ENCODE data around the gene ARMC6.

DNA sequence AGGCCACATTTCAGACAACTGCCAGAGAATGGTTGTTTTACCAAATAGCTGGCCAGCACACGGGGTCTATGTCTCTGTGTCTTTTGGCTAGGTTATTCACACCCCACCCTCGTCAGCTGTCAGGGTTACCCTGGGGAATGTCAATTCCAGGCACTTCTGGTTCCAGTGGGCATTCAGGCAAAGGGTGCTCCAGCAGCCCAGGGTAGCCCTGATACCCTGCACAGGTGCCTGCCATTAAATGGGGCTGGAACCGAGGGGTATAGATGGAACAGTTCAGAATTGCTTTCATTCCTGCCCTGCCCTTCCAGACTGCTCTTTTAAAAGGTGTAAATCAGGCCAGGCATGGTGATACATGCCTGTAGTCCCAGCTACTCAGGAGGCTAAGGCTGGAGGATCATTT, 49.2 kb upstream of the ARMC6 start:
- TF ChIP-seq, protein P1, sequence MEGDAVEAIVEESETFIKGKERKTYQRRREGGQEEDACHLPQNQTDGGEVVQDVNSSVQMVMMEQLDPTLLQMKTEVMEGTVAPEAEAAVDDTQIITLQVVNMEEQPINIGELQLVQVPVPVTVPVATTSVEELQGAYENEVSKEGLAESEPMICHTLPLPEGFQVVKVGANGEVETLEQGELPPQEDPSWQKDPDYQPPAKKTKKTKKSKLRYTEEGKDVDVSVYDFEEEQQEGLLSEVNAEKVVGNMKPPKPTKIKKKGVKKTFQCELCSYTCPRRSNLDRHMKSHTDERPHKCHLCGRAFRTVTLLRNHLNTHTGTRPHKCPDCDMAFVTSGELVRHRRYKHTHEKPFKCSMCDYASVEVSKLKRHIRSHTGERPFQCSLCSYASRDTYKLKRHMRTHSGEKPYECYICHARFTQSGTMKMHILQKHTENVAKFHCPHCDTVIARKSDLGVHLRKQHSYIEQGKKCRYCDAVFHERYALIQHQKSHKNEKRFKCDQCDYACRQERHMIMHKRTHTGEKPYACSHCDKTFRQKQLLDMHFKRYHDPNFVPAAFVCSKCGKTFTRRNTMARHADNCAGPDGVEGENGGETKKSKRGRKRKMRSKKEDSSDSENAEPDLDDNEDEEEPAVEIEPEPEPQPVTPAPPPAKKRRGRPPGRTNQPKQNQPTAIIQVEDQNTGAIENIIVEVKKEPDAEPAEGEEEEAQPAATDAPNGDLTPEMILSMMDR (IDR thresholded peaks at IDR 0.05): no peak
- TF ChIP-seq POLR2AphosphoS5 (IDR thresholded peaks at IDR 0.05) (no peak), POLR2A (IDR thresholded peaks at IDR 0.05) (no peak), EP300 (IDR thresholded peaks at IDR 0.05) (no peak)

All from sigmoid colon (tissue), 4 donors.